Hypothalamus (tissue), 51 donors: ENCODE data around the gene CEP135.
"Not testable (repeated sequence)": the region's sequence is repeated elsewhere in the genome, so short reads cannot be mapped to it uniquely, and the experiment has no call there.

Experiments
- DNase-seq, 51 donors: peaks; one replicate each; lab custom pipeline; 2025; lab: John Stamatoyannopoulos, UW

CEP135 gene

GRCh38 chr4:56066493-56066892 lies 117.7 kb downstream of the CEP135 start:
- DNase-seq = no peak

GRCh38 chr4:56067826-56068225 lies 119.1 kb downstream of the CEP135 start:
- no peak for DNase-seq

- DNase-seq = not testable (repeated sequence)
Measured at GRCh38 chr4:56072730-56073129, 124.0 kb downstream of the CEP135 start.

- DNase-seq = no peak
Measured at GRCh38 chr4:56077676-56078075, 128.9 kb downstream of the CEP135 start.

DNA sequence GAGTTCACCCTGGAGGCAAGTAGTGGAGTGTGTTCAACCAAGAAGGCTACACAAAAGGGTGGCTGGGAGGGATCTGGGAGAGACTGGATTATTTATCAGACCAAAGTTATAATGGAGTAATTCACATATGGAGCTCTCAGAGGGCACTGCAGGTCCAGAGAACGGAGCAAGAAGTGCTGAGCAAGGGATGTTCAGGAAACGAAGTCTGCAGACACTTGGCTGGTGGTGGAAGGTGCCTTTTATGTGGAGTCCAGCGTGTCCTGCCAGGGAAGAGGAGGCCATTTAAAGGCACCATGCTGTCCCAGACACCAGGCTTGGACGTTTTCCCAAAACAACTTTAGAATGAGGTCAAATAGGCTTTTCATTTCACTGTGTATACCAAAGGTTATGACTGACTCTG lies 130.1 kb downstream of the CEP135 start:
- DNase-seq = peak in 20 of 51 donors; percentile 1 to 67 (median 14)

GRCh38 chr4:56080384-56080783 lies 131.6 kb downstream of the CEP135 start:
- no peak for DNase-seq

GRCh38 chr4:56082829-56083228 lies 134.1 kb downstream of the CEP135 start:
- no peak for DNase-seq
